GM12878 (cell line): ENCODE measurements around the gene EIF4E1B. TPM values are rescaled to one million over a fixed set of nuclear protein-coding genes. Genes with fewer than 3 reads are reported as not detected.

ENCODE experiments used
- ATAC-seq: fragments of 200-7000 bp; cut with Tn5 transposase; 3 replicates; pipeline ENCODE4 v1.9.1; 2020; ENCODE audit warnings: mild to moderate bottlenecking, moderate library complexity
- BruUV-seq: library from RNA; stranded (reverse); fragments of 400-500 nt; replicated peaks from 2 replicates; lab custom pipeline; 2021; lab: Mats Ljungman, UMichigan
- CTCF ChIA-PET: fragments of 300-600 bp; sonication (Branson Sonifier 250); formaldehyde crosslinking; extraction: SDS; loops from one replicate; lab custom pipeline; 2021; ENCODE audit warnings: inconsistent platforms; lab: Yijun Ruan, JAX
- POLR2A ChIA-PET: fragments of 350-600 bp; formaldehyde crosslinking; extraction: SDS; loops from one replicate; lab custom pipeline; 2021; ENCODE audit warnings: inconsistent platforms; lab: Charles Lee
- RAD21 ChIA-PET: fragments of 300-600 bp; sonication (Branson Sonifier 250); formaldehyde crosslinking; loops from one replicate; lab custom pipeline; 2023; ENCODE audit warnings: antibody characterized with exemption; ENCODE audit not compliant: unreplicated experiment; lab: Charles Lee
- SMC1A ChIA-PET: fragments of 300-600 bp; sonication (Branson Sonifier 250); formaldehyde crosslinking; loops from one replicate; lab custom pipeline; 2023; ENCODE audit not compliant: unreplicated experiment, uncharacterized antibody; lab: Charles Lee
- DNase-seq: peaks from one replicate; pipeline ENCODE4 v3.0.0-alpha.2; 2011; ENCODE audit warnings: low read depth, low spot score
- FAIRE-seq: peaks from 3 replicates; lab custom pipeline; 2011; peaks lifted over from hg19 to GRCh38; lab: Jason Lieb, UNC
- H2AFZ ChIP-seq: 2 replicates; pipeline ENCODE4 v1.6.0; 2011; ENCODE audit warnings: low read depth, low read length, control low read depth; ENCODE audit not compliant: control insufficient read depth
- H3K27ac ChIP-seq: 2 replicates; pipeline ENCODE4 v1.5.1; 2011; ENCODE audit warnings: control low read depth; ENCODE audit not compliant: control insufficient read depth, insufficient read depth
- H3K27me3 ChIP-seq, 2 experiments: replicated peaks in 1 of 2; 2 replicates each; pipeline versions ENCODE4 v1.6.0 to v1.6.1; 2011; ENCODE audit warnings: low read length in 1 of 2; ENCODE audit not compliant: control insufficient read depth in 2 of 2, insufficient read depth in 2 of 2
- H3K36me3 ChIP-seq, 2 experiments: 2 replicates each; pipeline ENCODE4 v1.5.1; 2011; ENCODE audit warnings: low read length in 1 of 2; ENCODE audit not compliant: control insufficient read depth in 2 of 2, insufficient read depth in 2 of 2
- H3K4me1 ChIP-seq: 2 replicates; pipeline ENCODE4 v1.6.1; 2011; ENCODE audit warnings: mild to moderate bottlenecking, low read length, moderate library complexity, mixed read lengths; ENCODE audit not compliant: control insufficient read depth, insufficient read depth
- H3K4me2 ChIP-seq: 2 replicates; pipeline ENCODE4 v1.6.0; 2011; ENCODE audit warnings: control low read depth; ENCODE audit not compliant: control insufficient read depth, insufficient read depth
- H3K4me3 ChIP-seq: fragments of 200-600 bp; sonication (generic); 2 replicates; pipeline ENCODE4 v1.5.1; 2016
- H3K79me2 ChIP-seq: 2 replicates; pipeline ENCODE4 v1.6.0; 2011; ENCODE audit warnings: low read length; ENCODE audit not compliant: control insufficient read depth, insufficient read depth
- H3K9ac ChIP-seq: 2 replicates; pipeline ENCODE4 v1.8.0; 2011; ENCODE audit warnings: low read length, control low read depth, mixed read lengths; ENCODE audit not compliant: control insufficient read depth, insufficient read depth
- H3K9me3 ChIP-seq: replicated peaks from 3 replicates; pipeline ENCODE4 v1.5.1; 2011; ENCODE audit warnings: mild to moderate bottlenecking, low read length; ENCODE audit not compliant: control insufficient read depth, insufficient read depth
- H4K20me1 ChIP-seq: 2 replicates; pipeline ENCODE4 v1.6.0; 2011; ENCODE audit not compliant: control insufficient read depth, insufficient read depth
- CEBPZ ChIP-seq: fragments of 150-350 bp; IDR thresholded peaks from 2 replicates; pipeline ENCODE4 v1.6.1; 2016; ENCODE audit warnings: low read depth, low read length
- GABPA ChIP-seq: IDR thresholded peaks from 2 replicates; pipeline ENCODE4 v1.6.1; 2014; ENCODE audit warnings: antibody characterized with exemption, low read depth, mild to moderate bottlenecking, inconsistent platforms
- SMC3 ChIP-seq: IDR thresholded peaks from 2 replicates; pipeline ENCODE4 v1.6.1; 2011; ENCODE audit warnings: low read length, improper control_type of control experiment, borderline replicate concordance
- TARDBP ChIP-seq: IDR thresholded peaks from 2 replicates; pipeline ENCODE4 v1.6.1; 2016; ENCODE audit warnings: borderline replicate concordance
- TCF12 ChIP-seq: IDR thresholded peaks from 2 replicates; pipeline ENCODE4 v1.6.1; 2011; ENCODE audit warnings: low read depth, mild to moderate bottlenecking, low read length
- ZNF207 ChIP-seq: fragments of 450-650 bp; IDR thresholded peaks from 2 replicates; pipeline ENCODE4 v1.6.1; 2014; ENCODE audit warnings: antibody characterized with exemption, mild to moderate bottlenecking, borderline replicate concordance
- WGBS: methylation state at CpG from one replicate; pipeline ENCODE4 v1.1.6; 2016; ENCODE audit warnings: low lambda C conversion rate; ENCODE audit not compliant: insufficient replicate concordance, insufficient coverage; ENCODE audit errors: missing lambda C conversion rate; 5-methylcytosine and 5-hydroxymethylcytosine counted together
- in situ Hi-C: fragments of 300-500 bp; cut with MboI; formaldehyde crosslinking; loops from 9 replicates; pipeline ENCODE4 v1.14.3; 2018; ENCODE audit warnings: mixed read lengths
- intact Hi-C: fragments of 100-400 bp; cut with micrococcal nuclease; formaldehyde crosslinking; loops from one replicate; pipeline ENCODE4 v1.14.2; 2022; ENCODE audit not compliant: unreplicated experiment
- polyA plus RNA-seq, 11 experiments: library from polyadenylated mRNA; depleted of rRNA in 4 of 11; unstranded in 6 of 11; stranded (reverse) in 5 of 11; fragments of >200 nt; fragmentation: Nextera tagmentation in 4 of 11; fragmentation: Illumina TruSeq in 1 of 11; extraction: Ambion mirVana in 4 of 11; extraction: Trizol in 1 of 11; gene quantifications; 1 replicate in 1 of 11; 2 replicates in 10 of 11; pipeline versions ENCODE4 v1.2.1 to v1.2.3, GENCODE V29; 2011 to 2016; ENCODE audit warnings: inconsistent platforms in 2 of 11, missing spikeins in 2 of 11, low read depth in 1 of 11
- total RNA-seq, 4 experiments: library from RNA; depleted of rRNA in 3 of 4; stranded (reverse); fragments of >200 nt in 3 of 4; fragmentation: Illumina TruSeq in 1 of 4; extraction: Trizol in 1 of 4; gene quantifications; 2 replicates each; pipeline versions ENCODE4 v1.2.1 to v1.2.3, GENCODE V29; 2013 to 2021

Gene EIF4E1B
- total and polyA plus RNA-seq, 10 of the 15 experiments (the other 5 are each of a cell fraction or from before 2014, with no cell fraction given) = not detected

- ATAC-seq (no peak), DNase-seq (no peak), FAIRE-seq (no peak)
- no peak for TF ChIP-seq CEBPZ
- TF ChIP-seq GABPA = no peak
- TF ChIP-seq ZNF207 = no peak
- no peak for TF ChIP-seq SMC3
- no peak for TF ChIP-seq TCF12
- no peak for TF ChIP-seq TARDBP
- ChIA-PET SMC1A (no interaction called here), POLR2A (no interaction called here), RAD21 (no interaction called here), CTCF (no interaction called here)
- in situ Hi-C loops = no loop called here
- no peaks in the 10 kb centered on the region for H3K9me3 ChIP-seq
- no peak overlapping the region for H2AFZ ChIP-seq
- WGBS = 74% methylated on average over 22 of the region's 22 CpGs
- intact Hi-C loops = loop anchor here (5.0 to 10.0 kb wide), 2 partner anchors 73 to 230 kb away; partner anchors contain the start of gene CLTB
- no peak overlapping the region for H3K4me2 ChIP-seq
- no peak overlapping the region for H3K4me3 ChIP-seq
- H3K9ac ChIP-seq = no peak overlapping the region
- H3K36me3 ChIP-seq = no peaks in the 10 kb centered on the region
- H3K27me3 ChIP-seq = no peaks in the 10 kb centered on the region
- H4K20me1 ChIP-seq = no peaks in the 10 kb centered on the region
- no TSS peak for BruUV-seq
- H3K79me2 ChIP-seq = no peaks in the 10 kb centered on the region
- no peak overlapping the region for H3K27ac ChIP-seq
- H3K4me1 ChIP-seq = peaks cover 18% of the 10 kb centered on the region
These were observed 14.6 kb downstream of the EIF4E1B start for GRCh38 chr5:176644878-176645670.
